ENCODE data around the gene SPON2.
A peak's percentile ranks its signal among the peaks of the same experiment; 100 is the strongest.
"Not testable (repeated sequence)": the region's sequence is repeated elsewhere in the genome, so short reads cannot be mapped to it uniquely, and the experiment has no call there.

SPON2 gene

GRCh38 chr4:1133033-1133432 lies 39.4 kb downstream of the SPON2 start:
- H3K9me3 ChIP-seq (replicated peaks in 1 of 11), result peaks cover 0 to 3% (median 0%) of the 10 kb centered on the region in 11 experiments; a peak in 6 of 22 replicates
- no peaks in the 10 kb centered on the region for H3K36me3 ChIP-seq
- peaks cover 34 to 66% (median 51%) of the 10 kb centered on the region in 10 experiments for H3K4me1 ChIP-seq
- H4K20me1 ChIP-seq, result no peaks in the 10 kb centered on the region
- H3K9ac ChIP-seq, result no peak overlapping the region
- H3K4me3 ChIP-seq, result no peak overlapping the region
- no peak for TF ChIP-seq Cebpa-rat (IDR thresholded peaks at IDR 0.05)
- no peaks in the 10 kb centered on the region; a peak in 1 of 22 replicates for H3K27me3 ChIP-seq
- peak overlapping the region; percentile 36 to 69 (median 53) for H3K4me2 ChIP-seq
- H3K27ac ChIP-seq, result 0 out of 22 replicates have a peak overlapping the region, but pooled peaks of 1 of the 11 experiments have one; percentile 38

- Histone ChIP-seq H3K4me2 (no peak overlapping the region), H3K4me3 (no peak overlapping the region), H4K20me1 (no peaks in the 10 kb centered on the region), H3K9me3 (replicated peaks in 1 of 11) (no peaks in the 10 kb centered on the region), H3K9ac (no peak overlapping the region), H3K4me1 (peaks cover 13 to 42% (median 26%) of the 10 kb centered on the region in 10 experiments), H3K27me3 (no peaks in the 10 kb centered on the region; a peak in 1 of 22 replicates), H3K36me3 (no peaks in the 10 kb centered on the region), H3K27ac (no peak overlapping the region)
- no peak for TF ChIP-seq Cebpa-rat (IDR thresholded peaks at IDR 0.05)
These were observed 41.8 kb downstream of the SPON2 start for GRCh38 chr4:1130316-1131186.

DNA sequence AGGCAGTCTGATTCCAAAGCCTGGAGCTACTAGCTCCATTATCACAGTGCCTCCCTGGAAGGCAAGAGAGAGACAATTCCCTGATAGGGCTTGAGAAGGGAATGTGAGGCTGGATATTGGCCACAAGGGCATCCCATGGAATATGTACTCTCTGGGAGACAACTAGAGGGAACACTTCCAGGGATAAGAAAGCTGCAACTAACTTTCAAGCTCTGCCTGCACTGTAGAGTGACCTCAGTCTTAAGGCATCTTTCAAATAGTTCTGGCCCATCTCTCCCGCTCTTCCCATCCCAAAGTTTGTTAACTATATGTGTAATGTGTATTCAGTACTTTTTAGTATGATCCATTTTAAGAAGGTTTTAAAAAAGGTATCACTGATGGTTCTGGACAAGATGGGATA lies 45.9 kb downstream of the SPON2 start:
- H3K4me1 ChIP-seq, result peaks cover 0 to 6% (median 0%) of the 10 kb centered on the region in 10 experiments; a peak in 5 of 20 replicates
- H4K20me1 ChIP-seq, result no peaks in the 10 kb centered on the region
- no peak overlapping the region for H3K9ac ChIP-seq

GRCh38 chr4:1125466-1125865 lies 46.9 kb downstream of the SPON2 start:
- not testable (repeated sequence) for H3K4me2 ChIP-seq; H3K27me3 ChIP-seq; H3K36me3 ChIP-seq; H3K4me3 ChIP-seq; H3K4me1 ChIP-seq; H3K27ac ChIP-seq; H3K9me3 ChIP-seq (replicated peaks in 1 of 11); H4K20me1 ChIP-seq; H3K9ac ChIP-seq

More for the DNA sequence above, 45.9 kb downstream of the SPON2 start:
- Histone ChIP-seq H3K27ac (no peak overlapping the region), H3K36me3 (no peaks in the 10 kb centered on the region), H3K4me3 (no peak overlapping the region), H3K9me3 (replicated peaks in 1 of 11) (no peaks in the 10 kb centered on the region), H3K4me2 (no peak overlapping the region), H3K27me3 (no peaks in the 10 kb centered on the region)
- no peak for TF ChIP-seq Cebpa-rat (IDR thresholded peaks at IDR 0.05)

DNA sequence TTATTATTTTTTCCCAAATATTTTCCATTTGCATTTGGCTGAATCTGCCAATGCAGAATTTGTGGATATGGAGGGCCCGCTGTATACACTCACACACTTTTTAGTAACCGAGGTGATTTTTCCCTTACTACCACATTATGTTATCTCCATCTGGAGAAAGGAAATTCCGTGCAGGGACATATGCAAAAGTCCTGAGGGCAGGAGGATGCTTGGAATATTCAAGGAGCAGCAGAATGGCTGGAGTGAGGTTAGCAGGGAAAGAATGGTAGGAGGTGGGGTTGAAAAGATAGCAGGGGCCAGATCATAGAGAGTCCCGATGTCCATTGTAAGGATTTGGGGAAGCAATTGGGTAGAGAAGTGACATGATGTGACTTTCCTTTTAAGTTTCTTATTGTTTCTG lies 47.6 kb downstream of the SPON2 start:
- no peaks in the 10 kb centered on the region for H3K4me1 ChIP-seq
- no peak overlapping the region for H3K27ac ChIP-seq
- no peaks in the 10 kb centered on the region for H3K36me3 ChIP-seq
- H3K9me3 ChIP-seq (replicated peaks in 1 of 11), result no peaks in the 10 kb centered on the region
- no peak for TF ChIP-seq Cebpa-rat (IDR thresholded peaks at IDR 0.05)
- H3K4me3 ChIP-seq, result no peak overlapping the region
- no peak overlapping the region for H3K9ac ChIP-seq
- H4K20me1 ChIP-seq, result no peaks in the 10 kb centered on the region
- H3K27me3 ChIP-seq, result no peaks in the 10 kb centered on the region
- no peak overlapping the region for H3K4me2 ChIP-seq

DNA sequence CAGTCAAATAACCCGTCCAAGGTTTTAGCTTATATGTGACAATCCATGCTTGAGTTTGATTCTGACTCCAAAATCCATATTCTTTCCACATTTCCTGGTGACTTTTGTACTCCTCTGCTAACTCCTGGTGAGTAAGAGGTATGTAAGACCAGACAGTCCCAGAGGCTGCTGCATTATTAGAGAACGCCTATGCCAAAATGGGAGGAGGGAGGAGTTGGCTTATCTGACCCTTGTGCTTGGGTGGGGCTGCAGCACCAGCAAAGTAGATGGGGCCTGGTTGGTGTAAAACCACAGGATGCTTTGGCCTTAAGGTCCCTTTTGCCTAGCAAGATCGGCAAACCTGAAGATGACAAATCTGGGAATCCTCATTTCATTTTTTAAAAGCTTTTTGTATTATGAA lies 49.9 kb downstream of the SPON2 start:
- H3K4me2 ChIP-seq, result no peak overlapping the region
- H3K4me3 ChIP-seq, result no peak overlapping the region
- no peaks in the 10 kb centered on the region for H3K36me3 ChIP-seq
- H3K4me1 ChIP-seq, result no peaks in the 10 kb centered on the region
- TF ChIP-seq Cebpa-rat (IDR thresholded peaks at IDR 0.05), result no peak
- H3K9me3 ChIP-seq (replicated peaks in 1 of 11), result no peaks in the 10 kb centered on the region
- no peaks in the 10 kb centered on the region for H4K20me1 ChIP-seq
- no peak overlapping the region for H3K27ac ChIP-seq
- H3K27me3 ChIP-seq, result no peaks in the 10 kb centered on the region
- H3K9ac ChIP-seq, result no peak overlapping the region

Measured in BLaER1 treated with 17β-estradiol and CSF1 and Interleukin-3, amounts not matched to agents 10 nM and 100 nM (cell line).